GM12892 (cell line): ENCODE results near the gene GLTP.

Experiments used
- POLR2A ChIP-seq: IDR thresholded peaks from 2 replicates; pipeline ENCODE4 v1.6.1; 2011; ENCODE audit warnings: low read depth, low read length, control low read depth
- POLR2AphosphoS5 ChIP-seq: IDR thresholded peaks from 2 replicates; pipeline ENCODE4 v1.6.1; 2011; ENCODE audit warnings: low read depth, low read length, control low read depth

DNA sequence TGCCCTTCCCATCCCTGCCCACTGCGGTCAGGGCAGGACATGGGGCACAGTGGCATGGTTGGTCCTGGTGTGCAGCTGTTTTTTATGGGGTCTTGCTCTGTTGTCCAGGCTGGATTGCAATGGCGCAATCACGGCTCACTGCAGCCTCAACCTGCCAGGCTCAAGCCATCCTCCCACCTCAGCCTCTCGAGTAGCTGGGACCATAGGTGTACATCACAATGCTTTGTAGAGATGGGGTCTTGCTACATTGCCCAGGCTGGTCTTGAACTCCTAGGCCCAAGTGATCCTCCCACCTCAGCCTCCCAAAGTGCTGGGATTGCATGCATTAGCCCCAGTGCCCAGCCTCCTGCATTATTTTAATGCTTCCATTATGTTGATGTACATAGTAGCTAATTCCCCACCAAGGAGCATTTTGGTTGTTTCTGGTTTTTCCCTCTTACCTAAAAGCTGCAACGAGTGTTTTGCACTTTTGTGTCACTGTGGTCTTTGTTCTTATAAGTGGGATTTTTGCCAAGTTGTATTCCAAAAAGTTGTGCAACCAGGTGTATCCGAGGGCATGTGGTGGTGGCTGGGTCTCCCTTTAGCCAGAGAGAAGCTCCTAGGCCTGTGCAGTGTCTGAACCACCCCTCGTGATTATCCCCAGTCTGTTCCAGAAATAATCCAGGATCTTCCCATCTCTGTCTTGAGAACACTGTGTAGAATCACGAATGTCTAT lies 30.1 kb upstream of the GLTP start:
- TF ChIP-seq POLR2A (no peak), POLR2AphosphoS5 (no peak)
